Measurements from ENCODE around the gene SESN3. TPM values are rescaled to one million over a fixed set of nuclear protein-coding genes. Genes with fewer than 3 reads are reported as not detected.

Gene SESN3
- total and polyA plus RNA-seq, 7 experiments from 2014 or later = 4.2 to 262 (median 89.8) TPM

GRCh38 chr11:95269036-95269819 is 38.2 kb upstream of the SESN3 start:
- no peaks in the 10 kb centered on the region for H3K27me3 ChIP-seq (ENCODE audit: control insufficient read depth in 2 of 2, insufficient read depth in 2 of 2, low read length in 2 of 2)
- POLR2A ChIA-PET = interaction anchor here (0.5 to 1.5 kb wide), 2 partner anchors 8 to 15 kb away, joined by 3 to 4 read pairs; no protein-coding TSS in a partner anchor
- Mint-ChIP-seq H3K4me3 (no peak overlapping the region), H3K27ac (no peak overlapping the region), H3K9me3 (peaks cover 0 to 3% (median 0%) of the 10 kb centered on the region in 11 donors), H3K27me3 (no peaks in the 10 kb centered on the region), H3K36me3 (peaks cover 0 to 1% (median 0%) of the 10 kb centered on the region in 5 donors), H3K4me1 (peaks cover 0 to 5% (median under 1%) of the 10 kb centered on the region in 7 donors)
- intact Hi-C loops (cut with micrococcal nuclease) = no loop called here
- DNase-seq (no peak), ATAC-seq (no peak)
- no peaks in the 10 kb centered on the region for H3K36me3 ChIP-seq (ENCODE audit: control insufficient read depth in 2 of 3, insufficient read depth in 3 of 3, low read length in 3 of 3)
- CTCF ChIA-PET = no interaction called here
- no peaks in the 10 kb centered on the region for H3K9me3 ChIP-seq (ENCODE audit: control insufficient read depth in 2 of 3, low read length in 3 of 3)
- no peaks in the 10 kb centered on the region for H3K4me1 ChIP-seq (ENCODE audit: control insufficient read depth in 2 of 2, insufficient read depth in 2 of 2, low read length in 2 of 2)
- no peak overlapping the region for H3K27ac ChIP-seq (ENCODE audit: low read depth, low read length)
- H3K4me3 ChIP-seq (ENCODE audit: low read length) = no peak overlapping the region

GRCh38 chr11:95268391-95268790 is 37.4 kb upstream of the SESN3 start:
- POLR2A ChIA-PET = interaction anchor here (1.5 kb wide), 1 partner anchor 14 kb away, joined by 4 read pairs; no protein-coding TSS in a partner anchor
- Histone ChIP-seq H3K9me3 (ENCODE audit: control insufficient read depth in 2 of 3, low read length in 3 of 3) (no peaks in the 10 kb centered on the region), H3K27me3 (ENCODE audit: control insufficient read depth in 2 of 2, insufficient read depth in 2 of 2, low read length in 2 of 2) (no peaks in the 10 kb centered on the region), H3K36me3 (ENCODE audit: control insufficient read depth in 2 of 3, insufficient read depth in 3 of 3, low read length in 3 of 3) (no peaks in the 10 kb centered on the region), H3K4me3 (ENCODE audit: low read length) (no peak overlapping the region), H3K4me1 (ENCODE audit: control insufficient read depth in 2 of 2, insufficient read depth in 2 of 2, low read length in 2 of 2) (peaks cover 0 to 8% of the 10 kb centered on the region in 2 donors), H3K27ac (ENCODE audit: low read depth, low read length) (no peak overlapping the region)
- intact Hi-C loops (cut with micrococcal nuclease) = no loop called here
- no peak overlapping the region for H3K4me3 Mint-ChIP-seq
- no peak overlapping the region for H3K27ac Mint-ChIP-seq
- H3K9me3 Mint-ChIP-seq = peaks cover 0 to 2% (median 0%) of the 10 kb centered on the region in 11 donors
- DNase-seq (no peak), ATAC-seq (no peak)
- H3K4me1 Mint-ChIP-seq = peaks cover 8 to 12% (median 9%) of the 10 kb centered on the region in 7 donors
- CTCF ChIA-PET = no interaction called here
- H3K36me3 Mint-ChIP-seq = peaks cover 0 to 1% (median 0%) of the 10 kb centered on the region in 5 donors
- H3K27me3 Mint-ChIP-seq = no peaks in the 10 kb centered on the region

- H3K4me1 ChIP-seq (ENCODE audit: control insufficient read depth in 2 of 2, insufficient read depth in 2 of 2, low read length in 2 of 2) = peaks cover 0 to 12% of the 10 kb centered on the region in 2 donors
- intact Hi-C loops (cut with micrococcal nuclease) = no loop called here
- ChIA-PET POLR2A (interaction anchor here (1.0 to 1.5 kb wide), 2 partner anchors 13 to 70 kb away, joined by 3 to 4 read pairs; no protein-coding TSS in a partner anchor), CTCF (interaction anchor here (0.6 kb wide), 1 partner anchor 12 kb away, joined by 8 read pairs; no protein-coding TSS in a partner anchor)
- no peaks in the 10 kb centered on the region for H3K9me3 ChIP-seq (ENCODE audit: control insufficient read depth in 2 of 3, low read length in 3 of 3)
- peaks cover 10 to 18% (median 14%) of the 10 kb centered on the region in 7 donors for H3K4me1 Mint-ChIP-seq
- no peak overlapping the region for H3K4me3 ChIP-seq (ENCODE audit: low read length)
- peaks cover 0 to 1% (median 0%) of the 10 kb centered on the region in 5 donors for H3K36me3 Mint-ChIP-seq
- H3K9me3 Mint-ChIP-seq = no peaks in the 10 kb centered on the region
- no peak overlapping the region for H3K27ac Mint-ChIP-seq
- no peak overlapping the region for H3K4me3 Mint-ChIP-seq
- no peaks in the 10 kb centered on the region for H3K27me3 Mint-ChIP-seq
- H3K27me3 ChIP-seq (ENCODE audit: control insufficient read depth in 2 of 2, insufficient read depth in 2 of 2, low read length in 2 of 2) = no peaks in the 10 kb centered on the region
- ATAC-seq (no peak), DNase-seq (no peak)
- H3K36me3 ChIP-seq (ENCODE audit: control insufficient read depth in 2 of 3, insufficient read depth in 3 of 3, low read length in 3 of 3) = no peaks in the 10 kb centered on the region
- H3K27ac ChIP-seq (ENCODE audit: low read depth, low read length) = no peak overlapping the region
These were observed 36.7 kb upstream of the SESN3 start for GRCh38 chr11:95267601-95268213.

- H3K36me3 Mint-ChIP-seq = peaks cover 0 to 1% (median 0%) of the 10 kb centered on the region in 5 donors
- H3K4me3 ChIP-seq (ENCODE audit: low read length) = no peak overlapping the region
- peaks cover 10 to 18% (median 14%) of the 10 kb centered on the region in 7 donors for H3K4me1 Mint-ChIP-seq
- DNase-seq (no peak), ATAC-seq (no peak)
- intact Hi-C loops (cut with micrococcal nuclease) = no loop called here
- ChIA-PET POLR2A (interaction anchor here (0.6 to 1.8 kb wide), 3 partner anchors 35 to 71 kb away, joined by 3 to 7 read pairs (median 3); no protein-coding TSS in a partner anchor), CTCF (no interaction called here)
- H3K27me3 Mint-ChIP-seq = no peaks in the 10 kb centered on the region
- no peaks in the 10 kb centered on the region for H3K9me3 ChIP-seq (ENCODE audit: control insufficient read depth in 2 of 3, low read length in 3 of 3)
- H3K27ac Mint-ChIP-seq = no peak overlapping the region
- H3K4me1 ChIP-seq (ENCODE audit: control insufficient read depth in 2 of 2, insufficient read depth in 2 of 2, low read length in 2 of 2) = peaks cover 0 to 12% of the 10 kb centered on the region in 2 donors
- no peaks in the 10 kb centered on the region for H3K36me3 ChIP-seq (ENCODE audit: control insufficient read depth in 2 of 3, insufficient read depth in 3 of 3, low read length in 3 of 3)
- H3K27ac ChIP-seq (ENCODE audit: low read depth, low read length) = no peak overlapping the region
- H3K9me3 Mint-ChIP-seq = no peaks in the 10 kb centered on the region
- no peaks in the 10 kb centered on the region for H3K27me3 ChIP-seq (ENCODE audit: control insufficient read depth in 2 of 2, insufficient read depth in 2 of 2, low read length in 2 of 2)
- no peak overlapping the region for H3K4me3 Mint-ChIP-seq
These were observed 35.9 kb upstream of the SESN3 start for GRCh38 chr11:95266751-95267374.

- Mint-ChIP-seq H3K9me3 (peaks cover 0 to under 1% (median 0%) of the 10 kb centered on the region in 11 donors), H3K27ac (peak overlapping the region in 1 of 9 donors; percentile 57), H3K4me3 (no peak overlapping the region), H3K4me1 (peaks cover 10 to 18% (median 14%) of the 10 kb centered on the region in 7 donors), H3K27me3 (no peaks in the 10 kb centered on the region), H3K36me3 (peaks cover 0 to 1% (median 0%) of the 10 kb centered on the region in 5 donors)
- DNase-seq (no peak), ATAC-seq (no peak)
- Histone ChIP-seq H3K4me3 (ENCODE audit: low read length) (no peak overlapping the region), H3K4me1 (ENCODE audit: control insufficient read depth in 2 of 2, insufficient read depth in 2 of 2, low read length in 2 of 2) (peaks cover 0 to 12% of the 10 kb centered on the region in 2 donors), H3K27me3 (ENCODE audit: control insufficient read depth in 2 of 2, insufficient read depth in 2 of 2, low read length in 2 of 2) (no peaks in the 10 kb centered on the region), H3K9me3 (ENCODE audit: control insufficient read depth in 2 of 3, low read length in 3 of 3) (no peaks in the 10 kb centered on the region), H3K27ac (ENCODE audit: low read depth, low read length) (no peak overlapping the region), H3K36me3 (ENCODE audit: control insufficient read depth in 2 of 3, insufficient read depth in 3 of 3, low read length in 3 of 3) (no peaks in the 10 kb centered on the region)
- POLR2A ChIA-PET = interaction anchor here (1.0 to 1.8 kb wide), 2 partner anchors 14 to 33 kb away, joined by 4 to 7 read pairs; no protein-coding TSS in a partner anchor
- intact Hi-C loops (cut with micrococcal nuclease) = no loop called here
- CTCF ChIA-PET = interaction anchor here (0.5 to 0.9 kb wide), 3 partner anchors 27 to 35 kb away, joined by 3 to 6 read pairs (median 3); no protein-coding TSS in a partner anchor
These were observed 33.9 kb upstream of the SESN3 start for GRCh38 chr11:95264881-95265280.

All from naive thymus-derived CD4-positive, alpha-beta T cell (primary cell).